NCI-H2081 (cell line): ENCODE data around the gene PCYT1B.
A peak's percentile ranks its signal among the peaks of the same experiment; 100 is the strongest.

Experiments
- DNase-seq, 2 experiments: peaks; one replicate each; lab custom pipeline; 2025; lab: John Stamatoyannopoulos, UW

The PCYT1B gene

GRCh38 chrX:24526616-24527015, 120.5 kb downstream of the PCYT1B start:
- no peak for DNase-seq

GRCh38 chrX:24525455-24525854, 121.7 kb downstream of the PCYT1B start:
- DNase-seq = no peak

- no peak for DNase-seq
These were observed 126.7 kb downstream of the PCYT1B start for GRCh38 chrX:24520472-24520871.

DNA sequence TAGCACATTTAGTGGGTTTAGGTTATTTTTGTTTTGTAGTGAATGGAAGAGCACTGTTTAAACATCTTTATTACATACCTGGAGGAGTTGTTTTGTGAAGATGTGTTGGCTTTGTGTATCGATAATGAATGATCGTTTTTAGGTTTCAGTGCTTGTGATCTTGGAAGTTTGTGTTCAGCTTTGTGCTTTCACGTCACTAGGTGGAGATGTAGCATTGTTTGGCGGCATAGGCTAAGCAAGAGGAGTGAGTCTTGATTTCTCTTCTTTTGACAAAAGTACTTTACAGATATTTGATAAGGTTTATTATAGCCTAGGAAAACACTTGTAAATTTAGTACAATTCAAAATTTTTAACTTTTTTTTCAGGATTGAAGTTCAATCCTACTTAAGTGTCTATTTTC, 131.7 kb downstream of the PCYT1B start:
- peak in 1 of 2 experiments; percentile 26 for DNase-seq

- DNase-seq = no peak
These were observed 133.7 kb downstream of the PCYT1B start for GRCh38 chrX:24513416-24513815.

DNA sequence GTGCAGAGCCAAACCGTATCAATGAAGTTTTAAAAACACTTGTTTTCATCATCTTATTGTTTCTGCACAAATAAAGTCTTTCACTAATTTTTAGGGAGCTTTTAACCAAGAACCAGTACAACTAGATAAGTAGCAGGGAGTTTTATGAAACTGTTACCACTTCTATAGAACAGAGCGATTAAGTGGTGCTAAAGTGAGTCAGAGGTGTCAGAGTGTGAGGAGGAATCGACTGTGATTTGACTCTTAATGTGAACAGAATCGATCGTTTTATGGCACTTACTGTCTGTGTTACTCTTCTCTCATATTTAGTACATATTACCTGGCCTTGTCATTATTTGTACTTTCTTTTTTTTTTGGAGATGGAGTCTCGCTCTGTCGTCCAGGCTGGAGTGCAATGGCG, 138.8 kb downstream of the PCYT1B start:
- DNase-seq = no peak
